Fibroblast of the aortic adventitia (primary cell): ENCODE results near the gene LUM. TPM values are rescaled to one million over a fixed set of nuclear protein-coding genes. Genes with fewer than 3 reads are reported as not detected.

Experiments
- DNase-seq: peaks from one replicate; pipeline ENCODE4 v3.0.0-alpha.2; 2010; ENCODE audit warnings: low read depth
- H3K4me3 ChIP-seq: 2 replicates; pipeline ENCODE4 v1.5.1; 2011; ENCODE audit warnings: low read depth, mild to moderate bottlenecking, control low read depth, low read length, moderate library complexity
- total RNA-seq: library from RNA; depleted of rRNA; stranded (reverse); fragments of >200 nt; gene quantifications from 2 replicates; pipeline ENCODE4 v1.2.3, GENCODE V29; 2012; ENCODE audit warnings: low replicate concordance
- TF ChIP-seq, protein P1 (sequence below): IDR thresholded peaks from 2 replicates; pipeline ENCODE4 v1.5.1; 2011; ENCODE audit warnings: mild to moderate bottlenecking, low read length, control low read depth, inconsistent platforms; ENCODE audit not compliant: insufficient read depth

Gene LUM
- 88.8 and 582 TPM in 2 replicates for total RNA-seq

GRCh38 chr12:91111366-91112325, at the start of gene LUM:
LUM (minus strand) TSS chr12:91111494; CDS start chr12:91108979, 2,515 bp downstream.
- peak; percentile 64 for DNase-seq
- peak within 1 kb of the TSS; percentile 67 for H3K4me3 ChIP-seq
- TF ChIP-seq, protein P1, sequence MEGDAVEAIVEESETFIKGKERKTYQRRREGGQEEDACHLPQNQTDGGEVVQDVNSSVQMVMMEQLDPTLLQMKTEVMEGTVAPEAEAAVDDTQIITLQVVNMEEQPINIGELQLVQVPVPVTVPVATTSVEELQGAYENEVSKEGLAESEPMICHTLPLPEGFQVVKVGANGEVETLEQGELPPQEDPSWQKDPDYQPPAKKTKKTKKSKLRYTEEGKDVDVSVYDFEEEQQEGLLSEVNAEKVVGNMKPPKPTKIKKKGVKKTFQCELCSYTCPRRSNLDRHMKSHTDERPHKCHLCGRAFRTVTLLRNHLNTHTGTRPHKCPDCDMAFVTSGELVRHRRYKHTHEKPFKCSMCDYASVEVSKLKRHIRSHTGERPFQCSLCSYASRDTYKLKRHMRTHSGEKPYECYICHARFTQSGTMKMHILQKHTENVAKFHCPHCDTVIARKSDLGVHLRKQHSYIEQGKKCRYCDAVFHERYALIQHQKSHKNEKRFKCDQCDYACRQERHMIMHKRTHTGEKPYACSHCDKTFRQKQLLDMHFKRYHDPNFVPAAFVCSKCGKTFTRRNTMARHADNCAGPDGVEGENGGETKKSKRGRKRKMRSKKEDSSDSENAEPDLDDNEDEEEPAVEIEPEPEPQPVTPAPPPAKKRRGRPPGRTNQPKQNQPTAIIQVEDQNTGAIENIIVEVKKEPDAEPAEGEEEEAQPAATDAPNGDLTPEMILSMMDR = no peak

DNA sequence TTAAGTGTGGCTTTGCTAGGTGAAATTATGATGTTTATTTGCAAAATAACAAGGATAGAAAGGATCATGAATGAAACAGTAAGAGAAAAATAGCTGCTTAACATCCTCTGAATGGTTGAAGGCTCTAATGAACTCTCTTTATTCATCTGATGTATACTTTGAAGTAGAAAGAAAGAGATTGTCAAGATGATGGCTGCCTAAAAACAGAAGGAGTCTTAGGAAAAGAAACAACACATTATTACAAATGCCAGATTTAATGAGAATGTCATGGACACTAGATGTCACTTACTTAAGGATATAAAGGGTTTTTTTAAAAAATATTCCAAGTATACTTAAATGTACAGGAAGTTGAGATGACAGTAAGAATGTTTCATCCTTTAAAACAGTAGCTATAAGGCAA, 49.7 kb upstream of the LUM start:
- TF ChIP-seq, protein P1 = no peak
- H3K4me3 ChIP-seq = no peak overlapping the region
- DNase-seq = no peak

DNA sequence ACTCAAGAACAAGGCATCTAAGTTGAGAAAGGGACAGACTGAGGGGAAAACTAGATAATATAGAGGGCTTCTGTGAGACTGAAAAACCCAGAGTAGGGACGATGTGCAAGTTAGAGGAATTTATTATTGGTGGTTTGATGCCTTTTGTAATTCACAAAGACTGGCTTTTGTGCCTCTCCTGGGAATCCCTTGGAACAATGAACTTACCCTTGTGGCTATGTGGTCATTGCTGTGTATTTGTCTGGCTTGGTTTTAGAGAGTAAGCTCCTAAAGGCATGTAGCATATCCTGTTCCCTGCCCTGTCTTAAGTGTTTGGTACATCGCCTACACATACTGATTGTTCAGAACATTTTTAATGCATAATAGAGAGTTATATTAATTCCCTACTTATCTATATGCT, 44.7 kb upstream of the LUM start:
- TF ChIP-seq, protein P1 = no peak
- no peak overlapping the region for H3K4me3 ChIP-seq
- DNase-seq = peak; percentile 27

- no peak overlapping the region for H3K4me3 ChIP-seq
- TF ChIP-seq, protein P1 = no peak
- DNase-seq = no peak
These were observed 42.8 kb upstream of the LUM start for GRCh38 chr12:91154131-91154530.

DNA sequence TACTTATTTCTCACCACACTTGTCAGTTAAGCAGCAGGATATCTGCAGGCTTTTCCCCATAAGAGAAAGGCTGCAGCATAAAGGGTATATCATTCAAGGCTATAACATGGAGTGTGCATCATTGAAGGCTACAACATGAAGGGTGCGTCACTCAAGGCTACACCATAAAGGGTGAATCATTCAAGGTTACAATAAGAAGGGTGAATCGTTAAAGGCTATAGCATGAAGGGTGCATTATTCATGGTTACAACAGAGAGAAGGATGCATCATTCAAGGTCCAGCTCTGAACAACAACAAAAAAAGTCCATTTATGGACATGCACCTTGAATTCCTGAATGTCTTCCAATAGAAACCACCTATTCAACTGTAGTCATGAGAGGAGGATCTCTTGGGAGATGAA, 32.8 kb upstream of the LUM start:
- H3K4me3 ChIP-seq = no peak overlapping the region
- DNase-seq = peak; percentile 25
- TF ChIP-seq, protein P1 = no peak

GRCh38 chr12:91143206-91143605, 31.9 kb upstream of the LUM start:
- TF ChIP-seq, protein P1 = no peak
- peak; percentile 86 for DNase-seq
- no peak overlapping the region for H3K4me3 ChIP-seq
